NK-92 treated with Interleukin-12 subunit alpha and Interleukin-12 subunit beta, amount 100 ng/mL, for 24 hours (cell line): ENCODE data around the gene CELF5.
A peak's percentile ranks its signal among the peaks of the same experiment; 100 is the strongest.
"Not testable (repeated sequence)": the region's sequence is repeated elsewhere in the genome, so short reads cannot be mapped to it uniquely, and the experiment has no call there.

Experiments
- DNase-seq: peaks from one replicate; lab custom pipeline; 2025; lab: John Stamatoyannopoulos, UW

Gene CELF5

GRCh38 chr19:3322199-3322978, 97.9 kb downstream of the CELF5 start:
- DNase-seq: no peak

GRCh38 chr19:3323026-3323425, 98.6 kb downstream of the CELF5 start:
- DNase-seq: no peak

GRCh38 chr19:3323658-3324057, 99.2 kb downstream of the CELF5 start:
- no peak for DNase-seq

- DNase-seq: peak; percentile 51
These were observed 100.0 kb downstream of the CELF5 start for GRCh38 chr19:3324405-3324856.

- no peak for DNase-seq
These were observed 101.0 kb downstream of the CELF5 start for GRCh38 chr19:3325451-3325850.

GRCh38 chr19:3328743-3329142, 104.3 kb downstream of the CELF5 start:
- no peak for DNase-seq

GRCh38 chr19:3330047-3330446, 105.6 kb downstream of the CELF5 start:
- DNase-seq: no peak

- DNase-seq: not testable (repeated sequence)
These were observed 107.8 kb downstream of the CELF5 start for GRCh38 chr19:3332232-3332631.

- no peak for DNase-seq
These were observed 108.6 kb downstream of the CELF5 start for GRCh38 chr19:3333020-3333583.

- DNase-seq: no peak
These were observed 109.2 kb downstream of the CELF5 start for GRCh38 chr19:3333662-3334061.

- DNase-seq: not testable (repeated sequence)
These were observed 110.4 kb downstream of the CELF5 start for GRCh38 chr19:3334749-3335430.

GRCh38 chr19:3335431-3336350, 111.2 kb downstream of the CELF5 start:
- no peak for DNase-seq

GRCh38 chr19:3336351-3336679, 111.9 kb downstream of the CELF5 start:
- no peak for DNase-seq

GRCh38 chr19:3336680-3337523, 112.4 kb downstream of the CELF5 start:
- DNase-seq: no peak

GRCh38 chr19:3338541-3339181, 114.2 kb downstream of the CELF5 start:
- DNase-seq: no peak

- no peak for DNase-seq
These were observed 115.9 kb downstream of the CELF5 start for GRCh38 chr19:3340340-3340739.

GRCh38 chr19:3342246-3342645, 117.8 kb downstream of the CELF5 start:
- no peak for DNase-seq

GRCh38 chr19:3342962-3343361, 118.5 kb downstream of the CELF5 start:
- DNase-seq: not testable (repeated sequence)

- DNase-seq: no peak
These were observed 119.4 kb downstream of the CELF5 start for GRCh38 chr19:3343619-3344502.
